ENCODE data around the gene LMNTD2.

Gene LMNTD2

DNA sequence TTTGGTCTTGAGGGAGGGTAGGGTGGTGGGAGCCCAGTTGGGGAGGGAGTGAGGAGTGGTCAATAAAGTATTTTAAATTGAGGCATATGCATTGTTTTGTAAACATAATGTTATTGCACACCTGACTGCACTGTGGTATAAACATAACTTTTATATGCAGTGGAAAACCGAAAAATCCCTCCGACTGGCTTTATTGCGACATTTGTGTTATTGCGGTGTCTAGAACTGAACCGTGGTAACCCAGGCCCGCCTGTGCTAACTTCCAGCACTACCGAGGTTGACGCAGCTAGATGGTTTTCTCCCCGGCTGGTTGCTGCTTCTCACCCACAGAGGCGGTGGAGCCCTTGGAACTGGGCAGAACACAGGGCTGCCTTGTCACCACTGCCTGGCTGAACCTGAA lies 45.9 kb downstream of the LMNTD2 start:
- DNase-seq (ENCODE audit: low read depth in 2 of 2) = no peak

DNA sequence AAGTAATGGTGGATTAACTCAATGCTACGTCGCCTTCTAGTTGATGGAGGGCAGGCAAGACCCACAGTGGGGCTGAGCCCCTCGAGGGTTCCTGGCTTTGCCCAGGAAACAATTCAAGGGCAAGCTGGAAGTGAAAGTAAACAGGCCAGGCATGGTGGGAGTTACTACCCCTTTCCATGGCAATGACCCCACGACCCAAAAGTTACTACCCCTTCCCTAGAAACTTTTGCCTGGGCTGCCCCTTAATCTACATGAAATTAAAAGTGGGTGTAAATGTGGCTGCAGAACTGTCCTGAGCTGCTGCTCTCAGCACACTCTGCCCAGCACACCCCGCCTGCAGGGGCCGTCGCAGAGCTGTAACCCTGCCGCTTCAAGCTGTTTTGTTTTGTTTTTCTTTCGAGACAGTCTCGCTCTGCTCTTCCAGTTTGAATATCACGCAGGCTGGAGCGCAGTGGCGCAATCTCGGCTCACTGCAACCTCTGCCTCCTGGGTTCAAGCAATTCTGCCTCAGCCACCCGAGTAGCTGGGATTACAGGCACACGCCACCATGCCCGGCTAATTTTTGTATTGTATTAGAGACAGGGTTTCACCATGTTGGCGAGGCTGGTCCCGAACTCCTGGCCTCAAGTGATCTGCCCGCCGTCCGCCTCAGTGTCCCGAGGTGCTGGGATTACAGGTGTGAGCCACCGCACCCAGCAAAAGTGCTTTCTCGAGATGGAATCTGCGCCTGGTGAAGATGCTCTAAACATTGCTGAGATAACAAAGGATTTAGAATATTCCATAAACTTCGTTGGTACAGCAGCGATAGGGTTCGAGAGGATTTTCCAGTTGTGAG lies 47.6 kb downstream of the LMNTD2 start:
- no peak for DNase-seq (ENCODE audit: low read depth in 2 of 2)

DNA sequence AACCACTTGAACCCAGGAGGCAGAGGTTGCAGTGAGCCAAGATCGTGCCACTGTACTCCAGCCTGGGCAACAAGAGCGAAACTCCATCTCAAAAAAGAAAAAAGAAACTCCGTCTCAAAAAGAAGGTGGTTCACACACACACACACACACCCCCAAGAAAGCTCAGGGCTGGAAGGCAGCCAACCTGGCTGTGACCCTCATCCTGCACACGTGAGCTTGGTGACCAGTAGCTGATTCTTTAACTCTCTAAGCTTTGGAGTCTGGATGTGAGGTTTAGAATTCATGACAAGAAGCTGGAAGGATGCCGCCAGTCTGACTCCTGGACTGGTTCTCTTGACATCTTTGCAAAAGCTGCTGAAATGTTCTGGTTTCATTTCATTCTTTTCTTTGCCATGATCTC lies 51.6 kb downstream of the LMNTD2 start:
- DNase-seq (ENCODE audit: low read depth in 2 of 2) = no peak

DNA sequence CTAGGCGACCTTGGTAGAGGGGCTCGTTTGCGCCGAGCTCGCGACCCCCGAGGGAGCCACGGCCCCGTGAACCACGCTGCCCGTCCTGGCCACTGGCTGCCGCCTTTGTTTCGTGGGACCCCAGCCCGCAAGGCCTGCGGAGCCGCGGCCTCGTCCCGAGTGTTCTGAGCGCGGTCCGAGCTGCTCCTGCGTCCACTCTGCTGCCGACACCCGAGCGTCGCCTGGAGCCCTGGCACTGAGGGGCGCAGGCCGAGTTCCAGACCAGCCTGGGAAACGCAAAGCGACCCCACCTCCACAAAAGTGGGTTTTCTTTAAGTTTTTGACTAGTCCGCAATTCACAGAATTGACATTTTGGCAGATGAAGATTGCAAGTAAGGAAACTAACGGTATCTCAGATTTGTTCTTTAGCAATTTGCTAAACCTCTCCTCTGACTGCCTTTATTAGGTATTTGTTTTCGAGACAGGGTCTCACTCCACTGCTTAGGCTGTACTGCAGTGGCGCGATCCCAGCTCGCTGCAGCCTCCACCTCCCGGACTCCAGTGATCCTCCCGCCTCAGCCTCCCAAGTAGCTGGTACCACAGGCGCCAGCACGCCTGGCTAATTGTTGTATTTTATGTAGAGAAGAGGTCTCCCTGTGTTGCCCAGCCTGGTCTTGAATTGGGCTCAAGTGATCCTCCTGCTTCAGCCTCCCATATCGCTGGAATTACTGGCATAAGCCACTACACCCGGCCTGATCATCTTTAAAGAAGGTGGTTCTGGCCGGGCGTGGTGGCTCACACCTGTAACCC lies 52.6 kb downstream of the LMNTD2 start:
- no peak for DNase-seq (ENCODE audit: low read depth in 2 of 2)

DNA sequence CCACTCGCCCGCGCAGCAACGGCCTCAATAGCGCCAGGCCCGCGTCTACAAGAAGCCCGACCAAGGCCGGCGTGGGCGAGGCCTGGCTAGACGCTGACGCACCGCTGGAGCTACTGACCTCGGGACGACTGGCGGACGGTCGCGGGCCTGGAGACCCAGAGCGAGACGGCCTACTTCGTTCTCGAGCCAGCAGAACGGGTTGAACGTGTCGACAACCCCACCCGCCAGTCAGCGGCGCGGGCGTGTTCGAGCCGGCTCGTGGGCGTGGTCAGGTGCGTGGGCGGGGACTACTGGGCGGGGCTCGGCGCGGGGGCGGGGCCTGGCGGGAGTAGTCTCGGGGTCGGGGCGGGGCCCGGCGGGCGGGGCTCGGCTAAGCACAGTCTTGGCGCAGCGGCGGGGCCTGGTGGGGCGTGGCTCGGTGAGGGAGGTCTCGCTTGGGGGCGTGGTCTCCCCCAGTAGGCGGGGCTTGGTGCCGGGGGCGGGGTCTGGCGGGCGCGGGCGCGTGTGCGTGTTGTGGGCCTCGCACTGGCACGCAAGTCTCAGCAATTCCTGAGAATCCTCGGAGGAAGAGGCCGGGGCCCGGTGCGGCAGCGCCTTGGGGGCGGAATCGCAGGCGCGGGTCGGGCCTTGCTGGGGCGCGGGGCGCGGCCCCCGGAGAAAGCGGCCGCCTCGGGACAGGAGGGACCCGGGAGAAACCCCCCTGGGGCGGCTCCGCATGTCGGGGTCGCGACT lies 53.4 kb downstream of the LMNTD2 start, which contains the start of gene RNH1:
Gene RNH1 (minus strand): TSS at position 248 of the 732 bp plus-strand sequence. CDS start 5,080 bp downstream, outside the sequence.
- DNase-seq (ENCODE audit: low read depth in 2 of 2) = peak; percentile 100

DNA sequence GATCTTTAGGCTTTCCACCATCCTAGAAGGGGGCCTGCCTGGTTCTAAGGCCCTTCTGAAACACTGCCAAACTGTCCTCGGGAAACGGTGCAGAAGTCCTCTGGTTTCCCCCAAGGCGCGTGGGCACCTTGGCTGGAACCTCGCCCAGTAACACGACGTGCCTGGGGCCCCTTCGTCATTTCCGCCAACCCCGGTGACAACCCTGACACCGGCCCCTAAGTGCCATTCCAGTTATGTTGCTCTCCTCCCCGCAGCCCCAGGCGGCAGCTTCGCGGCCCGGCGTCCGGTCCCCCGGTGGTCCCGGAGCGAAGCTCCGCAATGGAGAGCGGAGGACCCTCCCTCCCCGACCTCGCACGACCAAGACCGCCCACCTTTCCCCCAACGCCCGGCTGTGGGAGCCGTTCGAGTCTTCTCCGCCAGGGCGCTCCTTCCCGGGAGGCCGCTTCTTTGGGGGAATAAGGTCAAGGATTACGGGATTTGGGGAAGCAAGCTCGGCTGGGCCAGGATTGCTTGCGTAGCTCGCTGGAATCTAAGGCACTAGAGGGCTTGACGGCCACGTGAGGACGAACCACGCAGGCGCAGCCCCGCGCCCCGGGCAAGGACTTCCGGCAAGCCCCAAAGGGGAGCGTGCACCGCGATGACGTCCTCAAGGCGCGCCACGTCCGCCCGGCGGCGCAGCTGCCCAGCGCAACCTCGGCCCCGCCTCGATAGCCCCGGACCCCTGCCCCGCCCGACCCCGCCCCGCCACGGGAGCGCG lies 54.1 kb downstream of the LMNTD2 start:
- peak; percentile 93 to 98 for DNase-seq (ENCODE audit: low read depth in 2 of 2)

DNA sequence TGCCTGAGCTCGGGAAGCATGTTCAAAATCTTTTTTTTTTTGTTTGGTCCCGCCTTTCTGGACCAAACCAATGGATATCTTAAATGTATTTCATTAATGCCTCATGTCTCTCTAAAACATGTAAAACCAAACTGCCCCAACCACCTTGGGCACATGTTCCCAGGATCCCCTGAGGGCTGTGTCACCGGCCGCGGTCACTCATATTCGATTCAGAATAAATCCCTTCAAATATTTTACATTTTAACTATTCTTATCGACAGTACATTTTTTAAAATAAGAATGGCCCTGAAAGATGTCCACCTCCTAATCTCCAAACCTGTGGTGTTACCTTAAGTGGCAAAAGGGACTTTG lies 55.6 kb downstream of the LMNTD2 start:
- no peak for DNase-seq (ENCODE audit: low read depth in 2 of 2)
